Smooth muscle cell of trachea (primary cell): ENCODE data around the gene SSB. TPM values are rescaled to one million over a fixed set of nuclear protein-coding genes. Genes with fewer than 3 reads are reported as not detected.

Experiments used
- total RNA-seq: library from RNA; depleted of rRNA; stranded (reverse); fragments of >200 nt; gene quantifications from 2 replicates; pipeline ENCODE4 v1.2.1, GENCODE V29; 2014

SSB gene
- total RNA-seq = 81.9 and 105 TPM in 2 replicates

DNA sequence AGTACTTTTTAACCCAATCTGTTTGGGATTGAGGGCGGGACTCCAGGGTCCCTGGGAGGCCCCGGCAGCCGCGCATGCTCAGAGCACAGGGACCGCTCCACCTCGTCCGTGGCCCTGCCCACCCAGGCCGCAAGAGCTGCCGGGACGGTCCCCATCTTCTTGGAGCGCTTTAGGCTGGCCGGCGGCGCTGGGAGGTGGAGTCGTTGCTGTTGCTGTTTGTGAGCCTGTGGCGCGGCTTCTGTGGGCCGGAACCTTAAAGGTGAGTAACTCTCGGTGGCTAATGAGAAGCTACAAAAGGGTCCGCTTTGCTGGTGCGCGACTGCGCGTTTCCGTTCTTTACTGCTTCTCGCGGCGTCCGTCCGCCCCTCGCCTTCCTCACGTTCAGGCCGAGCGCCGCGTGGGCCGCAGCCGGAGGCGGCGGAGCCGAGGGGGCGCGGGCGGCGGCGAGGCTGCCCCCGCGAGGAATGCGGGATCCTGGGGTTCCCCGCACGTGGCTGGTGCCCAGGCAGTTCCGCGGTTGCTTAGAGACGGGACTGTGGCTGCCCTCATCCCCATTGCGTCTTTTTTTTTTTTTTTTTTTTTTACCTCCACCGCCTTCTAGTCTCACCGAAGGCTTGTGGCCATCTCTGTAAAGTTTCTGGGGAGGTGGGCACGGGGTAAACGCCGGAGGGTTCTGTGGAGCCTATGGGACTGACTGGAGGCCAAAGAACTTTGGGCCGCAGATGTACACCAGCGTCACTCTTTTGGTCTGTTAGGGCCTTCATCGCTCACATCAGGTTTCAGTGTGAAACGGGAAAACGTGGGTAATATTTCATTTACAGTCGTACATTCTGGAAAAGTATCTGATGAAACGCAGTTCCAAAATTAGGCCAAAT lies at the start of gene SSB:
Gene SSB (plus strand): TSS at position 154 of the 875 bp plus-strand sequence. CDS start 2,090 bp downstream, outside the sequence.

DNA sequence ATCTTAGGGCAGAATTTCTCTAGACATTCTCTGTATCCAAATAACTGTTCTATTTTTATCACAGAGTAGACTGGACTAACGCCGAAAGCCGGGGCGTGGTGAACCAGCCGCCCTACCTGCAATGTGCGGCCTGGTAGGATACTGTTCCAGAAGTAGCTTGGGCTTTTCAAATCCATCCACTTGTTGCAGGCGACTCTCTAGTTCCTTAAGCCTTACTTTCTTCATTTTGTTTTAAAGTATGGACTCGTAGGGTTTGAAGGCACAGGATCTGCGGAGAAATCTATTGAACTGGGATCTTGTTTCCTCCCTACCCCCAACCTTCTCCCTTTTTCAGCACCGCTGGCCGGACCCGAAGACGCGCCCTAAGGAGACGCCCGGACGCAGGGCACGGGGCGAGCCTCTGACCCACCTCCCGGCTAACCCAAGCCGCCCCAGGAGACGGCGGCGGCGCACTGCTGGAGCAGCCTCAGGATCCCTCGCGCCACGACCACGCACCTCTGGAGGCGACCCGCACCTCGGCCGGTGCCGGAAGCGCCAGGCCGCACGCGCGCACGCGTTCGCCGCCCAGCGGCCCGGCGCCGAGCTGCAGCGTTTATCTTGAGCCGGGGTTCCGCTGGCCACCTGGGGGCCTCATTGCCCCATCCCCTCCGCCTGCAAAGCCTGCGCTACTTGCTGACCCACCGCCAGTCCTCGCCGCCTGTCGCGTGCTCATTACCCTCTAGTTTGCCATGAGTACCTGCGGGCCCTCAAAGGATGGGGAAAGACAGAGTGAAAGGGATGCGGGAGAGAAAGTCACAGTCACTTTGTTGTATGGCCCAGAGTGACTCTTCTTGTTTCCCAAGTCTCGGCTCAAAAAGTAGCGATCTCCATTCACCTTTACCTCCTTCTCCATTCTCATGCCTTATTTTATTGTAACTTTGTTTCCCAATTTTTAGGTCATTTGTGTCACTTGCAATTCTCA lies 26.0 kb downstream of the SSB start, which contains the start of gene METTL5:
Gene METTL5 (minus strand): TSS at position 533 of the 961 bp plus-strand sequence. CDS start 308 bp downstream, at position 225.

DNA sequence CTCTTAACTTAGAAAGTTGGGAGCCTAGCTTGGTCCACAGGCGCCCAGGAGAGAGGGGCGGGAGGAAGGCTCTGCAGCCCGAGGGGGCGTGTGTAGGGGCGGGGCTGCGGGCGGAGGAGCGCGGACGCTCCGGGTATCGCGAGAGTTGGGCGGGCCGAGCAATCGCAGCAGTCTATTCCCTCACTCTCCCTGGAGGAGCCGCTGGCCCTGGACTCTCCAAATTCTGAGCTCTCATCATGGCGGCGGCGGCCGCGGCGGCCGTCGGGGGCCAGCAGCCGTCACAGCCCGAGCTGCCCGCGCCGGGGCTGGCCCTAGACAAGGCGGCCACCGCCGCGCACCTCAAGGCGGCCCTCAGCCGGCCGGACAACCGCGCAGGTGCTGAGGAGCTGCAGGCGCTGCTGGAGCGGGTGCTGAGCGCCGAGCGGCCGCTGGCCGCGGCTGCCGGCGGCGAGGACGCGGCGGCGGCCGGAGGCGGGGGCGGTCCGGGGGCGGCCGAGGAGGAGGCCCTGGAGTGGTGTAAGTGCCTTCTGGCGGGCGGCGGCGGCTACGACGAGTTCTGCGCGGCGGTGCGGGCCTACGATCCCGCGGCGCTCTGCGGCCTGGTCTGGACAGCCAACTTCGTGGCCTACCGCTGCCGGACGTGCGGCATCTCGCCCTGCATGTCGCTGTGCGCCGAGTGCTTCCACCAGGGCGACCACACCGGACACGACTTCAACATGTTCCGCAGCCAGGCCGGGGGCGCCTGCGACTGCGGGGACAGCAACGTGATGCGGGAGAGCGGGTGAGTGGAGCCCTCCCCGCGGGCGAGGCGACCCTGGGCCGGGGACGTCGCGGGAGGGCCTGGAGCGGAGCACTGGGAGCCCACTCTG lies 28.8 kb downstream of the SSB start, which contains the start of gene UBR3:
Gene UBR3 (plus strand): TSS at position 183 of the 869 bp plus-strand sequence. CDS start 54 bp downstream, at position 237.

Other genes with a start within 250 kb of the SSB start
- 15.1 and 18.6 TPM in 2 replicates for gene FASTKD1, start 225.0 kb upstream of the SSB start, total RNA-seq
- 28.9 and 31.9 TPM in 2 replicates for gene PPIG, start 214.5 kb upstream of the SSB start, total RNA-seq
- not detected in 2 replicates for gene CFAP210, start 104.5 kb upstream of the SSB start, total RNA-seq
- 1.8 and 4.1 TPM in 2 replicates for gene PHOSPHO2, start 104.4 kb upstream of the SSB start, total RNA-seq
- 2.5 TPM in 2 replicates for gene KLHL23, start 65.0 kb upstream of the SSB start, total RNA-seq
- 53.9 and 63.6 TPM in 2 replicates for gene METTL5, start 26.0 kb downstream of the SSB start, total RNA-seq
- 32.3 and 52.1 TPM in 2 replicates for gene UBR3, start 28.6 kb downstream of the SSB start, total RNA-seq